ENCODE measurements around the gene JKAMP.

The JKAMP gene

GRCh38 chr14:59534361-59534987 lies 50.2 kb downstream of the JKAMP start:
- H3K36me3 ChIP-seq (ENCODE audit: control insufficient read depth, insufficient read depth, low read length), result no peaks in the 10 kb centered on the region
- no peaks in the 10 kb centered on the region for H3K4me1 ChIP-seq (ENCODE audit: control insufficient read depth, insufficient read depth, low read length)
- no peak overlapping the region for H3K27ac ChIP-seq (ENCODE audit: insufficient read depth, low read depth, low read length, poor library complexity, severe bottlenecking)
- no peaks in the 10 kb centered on the region for H3K27me3 ChIP-seq (ENCODE audit: control insufficient read depth, insufficient read depth, low read length, poor library complexity, severe bottlenecking)
- no peaks in the 10 kb centered on the region for H3K9me3 ChIP-seq (ENCODE audit: control insufficient read depth, low read length)
- H3K4me3 ChIP-seq (ENCODE audit: insufficient read depth, low read depth, low read length), result no peak overlapping the region
- 93 to 95% methylated on average over 6 to 7 of the region's 7 CpGs for WGBS, 2 experiments

GRCh38 chr14:59537476-59537875 lies 53.2 kb downstream of the JKAMP start:
- Histone ChIP-seq H3K4me1 (ENCODE audit: control insufficient read depth, insufficient read depth, low read length) (no peaks in the 10 kb centered on the region), H3K27me3 (ENCODE audit: control insufficient read depth, insufficient read depth, low read length, poor library complexity, severe bottlenecking) (no peaks in the 10 kb centered on the region), H3K36me3 (ENCODE audit: control insufficient read depth, insufficient read depth, low read length) (no peaks in the 10 kb centered on the region), H3K27ac (ENCODE audit: insufficient read depth, low read depth, low read length, poor library complexity, severe bottlenecking) (no peak overlapping the region), H3K9me3 (ENCODE audit: control insufficient read depth, low read length) (no peaks in the 10 kb centered on the region), H3K4me3 (ENCODE audit: insufficient read depth, low read depth, low read length) (no peak overlapping the region)
- 92% methylated on average over 1 of the region's 1 CpG; no CpG with 5 or more reads in 1 of the 2 experiments for WGBS, 2 experiments

- Histone ChIP-seq H3K36me3 (ENCODE audit: control insufficient read depth, insufficient read depth, low read length) (no peaks in the 10 kb centered on the region), H3K27ac (ENCODE audit: insufficient read depth, low read depth, low read length, poor library complexity, severe bottlenecking) (no peak overlapping the region), H3K4me3 (ENCODE audit: insufficient read depth, low read depth, low read length) (no peak overlapping the region), H3K9me3 (ENCODE audit: control insufficient read depth, low read length) (no peaks in the 10 kb centered on the region), H3K27me3 (ENCODE audit: control insufficient read depth, insufficient read depth, low read length, poor library complexity, severe bottlenecking) (no peaks in the 10 kb centered on the region), H3K4me1 (ENCODE audit: control insufficient read depth, insufficient read depth, low read length) (no peaks in the 10 kb centered on the region)
- WGBS, 2 experiments, result 95 to 96% methylated on average over 3 of the region's 4 CpGs
Measured at GRCh38 chr14:59538936-59539335, 54.6 kb downstream of the JKAMP start.

GRCh38 chr14:59540852-59541251 lies 56.5 kb downstream of the JKAMP start:
- WGBS, 2 experiments, result 67 to 83% methylated on average over 1 of the region's 1 CpG
- H3K4me1 ChIP-seq (ENCODE audit: control insufficient read depth, insufficient read depth, low read length), result no peaks in the 10 kb centered on the region
- H3K27me3 ChIP-seq (ENCODE audit: control insufficient read depth, insufficient read depth, low read length, poor library complexity, severe bottlenecking), result no peaks in the 10 kb centered on the region
- no peaks in the 10 kb centered on the region for H3K9me3 ChIP-seq (ENCODE audit: control insufficient read depth, low read length)
- H3K36me3 ChIP-seq (ENCODE audit: control insufficient read depth, insufficient read depth, low read length), result no peaks in the 10 kb centered on the region
- no peak overlapping the region for H3K27ac ChIP-seq (ENCODE audit: insufficient read depth, low read depth, low read length, poor library complexity, severe bottlenecking)
- no peak overlapping the region for H3K4me3 ChIP-seq (ENCODE audit: insufficient read depth, low read depth, low read length)

GRCh38 chr14:59541731-59542130 lies 57.4 kb downstream of the JKAMP start:
- Histone ChIP-seq H3K4me3 (ENCODE audit: insufficient read depth, low read depth, low read length) (no peak overlapping the region), H3K27me3 (ENCODE audit: control insufficient read depth, insufficient read depth, low read length, poor library complexity, severe bottlenecking) (no peaks in the 10 kb centered on the region), H3K36me3 (ENCODE audit: control insufficient read depth, insufficient read depth, low read length) (no peaks in the 10 kb centered on the region), H3K9me3 (ENCODE audit: control insufficient read depth, low read length) (no peaks in the 10 kb centered on the region), H3K27ac (ENCODE audit: insufficient read depth, low read depth, low read length, poor library complexity, severe bottlenecking) (no peak overlapping the region), H3K4me1 (ENCODE audit: control insufficient read depth, insufficient read depth, low read length) (no peaks in the 10 kb centered on the region)
- WGBS, 2 experiments, result 67 to 94% methylated on average over 1 to 2 of the region's 2 CpGs

- Histone ChIP-seq H3K27me3 (ENCODE audit: control insufficient read depth, insufficient read depth, low read length, poor library complexity, severe bottlenecking) (no peaks in the 10 kb centered on the region), H3K36me3 (ENCODE audit: control insufficient read depth, insufficient read depth, low read length) (no peaks in the 10 kb centered on the region), H3K9me3 (ENCODE audit: control insufficient read depth, low read length) (no peaks in the 10 kb centered on the region), H3K4me1 (ENCODE audit: control insufficient read depth, insufficient read depth, low read length) (no peaks in the 10 kb centered on the region), H3K27ac (ENCODE audit: insufficient read depth, low read depth, low read length, poor library complexity, severe bottlenecking) (no peak overlapping the region), H3K4me3 (ENCODE audit: insufficient read depth, low read depth, low read length) (no peak overlapping the region)
- WGBS, 2 experiments, result 82 to 89% methylated on average over 7 of the region's 7 CpGs
Measured at GRCh38 chr14:59543873-59544272, 59.6 kb downstream of the JKAMP start.

GRCh38 chr14:59547310-59547709 lies 63.0 kb downstream of the JKAMP start:
- Histone ChIP-seq H3K36me3 (ENCODE audit: control insufficient read depth, insufficient read depth, low read length) (peaks cover 8% of the 10 kb centered on the region), H3K27ac (ENCODE audit: insufficient read depth, low read depth, low read length, poor library complexity, severe bottlenecking) (no peak overlapping the region), H3K9me3 (ENCODE audit: control insufficient read depth, low read length) (no peaks in the 10 kb centered on the region), H3K4me3 (ENCODE audit: insufficient read depth, low read depth, low read length) (no peak overlapping the region), H3K4me1 (ENCODE audit: control insufficient read depth, insufficient read depth, low read length) (no peaks in the 10 kb centered on the region), H3K27me3 (ENCODE audit: control insufficient read depth, insufficient read depth, low read length, poor library complexity, severe bottlenecking) (no peaks in the 10 kb centered on the region)
- 94% methylated on average over 2 of the region's 2 CpGs; no CpG with 5 or more reads in 1 of the 2 experiments for WGBS, 2 experiments

Data from ectodermal cell (in vitro differentiated cells).